ENCODE results near the gene CAMSAP2. TPM values are rescaled to one million over a fixed set of nuclear protein-coding genes. Genes with fewer than 3 reads are reported as not detected.
A peak's percentile ranks its signal among the peaks of the same experiment; 100 is the strongest.

CAMSAP2 gene
- total RNA-seq, 1 donor from 2014 or later = 47.9 TPM

DNA sequence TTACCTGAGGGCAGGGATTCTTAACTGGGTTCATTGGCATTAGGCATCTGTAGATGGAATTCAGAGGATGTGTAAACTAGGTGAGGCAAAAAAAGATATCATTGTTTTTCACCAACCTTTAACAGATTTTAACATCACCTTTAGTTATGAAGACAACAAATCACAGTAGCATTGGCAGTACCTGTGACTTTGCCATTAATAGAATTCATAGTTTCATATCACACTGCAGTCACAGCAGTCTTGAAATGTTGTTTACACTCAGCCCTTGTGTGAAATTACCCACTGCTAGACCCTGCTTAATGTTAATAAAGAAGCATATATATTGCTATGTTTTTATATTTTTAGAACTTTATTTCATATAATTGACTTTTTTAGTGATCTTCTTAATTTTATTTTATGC is 154.3 kb downstream of the CAMSAP2 start:
- Mint-ChIP-seq H3K27me3 (ENCODE audit: low read depth) (no peaks in the 10 kb centered on the region), H3K4me1 (peaks cover 65% of the 10 kb centered on the region), H3K9me3 (no peaks in the 10 kb centered on the region), H3K36me3 (no peaks in the 10 kb centered on the region), H3K27ac (peak overlapping the region; percentile 95), H3K4me3 (peak overlapping the region; percentile 94)
- DNase-seq (ENCODE audit: low spot score in 2 of 2, unreplicated experiment in 2 of 2) = no peak
- no peak for TF ChIP-seq CTCF (IDR thresholded peaks at IDR 0.05; ENCODE audit: unreplicated experiment)

- Mint-ChIP-seq H3K9me3 (no peaks in the 10 kb centered on the region), H3K36me3 (no peaks in the 10 kb centered on the region), H3K27me3 (ENCODE audit: low read depth) (no peaks in the 10 kb centered on the region), H3K4me3 (peak overlapping the region; percentile 94), H3K27ac (peak overlapping the region; percentile 95), H3K4me1 (peaks cover 69% of the 10 kb centered on the region)
- TF ChIP-seq CTCF (IDR thresholded peaks at IDR 0.05; ENCODE audit: unreplicated experiment) = no peak
- DNase-seq (ENCODE audit: low spot score in 2 of 2, unreplicated experiment in 2 of 2) = no peak
Measured at GRCh38 chr1:200893411-200893901, 154.8 kb downstream of the CAMSAP2 start.

- no peak for TF ChIP-seq CTCF (IDR thresholded peaks at IDR 0.05; ENCODE audit: unreplicated experiment)
- H3K4me3 Mint-ChIP-seq = peak within 1 kb of the TSS; percentile 94
- peaks cover 3% of the 10 kb centered on the region for H3K36me3 Mint-ChIP-seq
- peak within 1 kb of the TSS; percentile 95 for H3K27ac Mint-ChIP-seq
- H3K4me1 Mint-ChIP-seq = peaks cover 71% of the 10 kb centered on the region
- no peak for DNase-seq (ENCODE audit: low spot score in 2 of 2, unreplicated experiment in 2 of 2)
- H3K27me3 Mint-ChIP-seq (ENCODE audit: low read depth) = no peaks in the 10 kb centered on the region
- no peaks in the 10 kb centered on the region for H3K9me3 Mint-ChIP-seq
Measured at GRCh38 chr1:200894712-200895442, 156.2 kb downstream of the CAMSAP2 start, which contains the start of gene INAVA. INAVA (plus strand) TSS chr1:200894900; CDS start chr1:200898401, 3,501 bp downstream.

DNA sequence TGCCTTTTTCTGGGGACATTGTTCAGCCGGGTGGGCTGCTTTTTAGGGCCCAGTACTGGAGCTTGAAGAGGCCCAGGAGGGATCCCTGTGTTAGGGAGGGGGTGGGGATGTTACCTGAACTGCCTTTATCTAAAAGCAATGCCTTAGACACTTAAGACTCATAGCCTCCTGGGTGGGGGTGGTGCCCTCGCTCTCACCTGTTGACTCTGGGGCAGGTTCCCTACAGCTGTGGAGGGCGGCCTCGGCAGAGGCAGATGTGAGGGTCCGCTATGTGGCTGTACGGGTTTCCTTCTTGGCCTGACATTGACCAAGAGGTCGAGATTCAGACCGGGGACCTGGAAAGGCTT is 156.7 kb downstream of the CAMSAP2 start:
- Mint-ChIP-seq H3K27ac (peak overlapping the region; percentile 95), H3K9me3 (no peaks in the 10 kb centered on the region), H3K27me3 (ENCODE audit: low read depth) (no peaks in the 10 kb centered on the region), H3K4me3 (peak overlapping the region; percentile 94), H3K36me3 (peaks cover 3% of the 10 kb centered on the region), H3K4me1 (peaks cover 71% of the 10 kb centered on the region)
- no peak for DNase-seq (ENCODE audit: low spot score in 2 of 2, unreplicated experiment in 2 of 2)
- no peak for TF ChIP-seq CTCF (IDR thresholded peaks at IDR 0.05; ENCODE audit: unreplicated experiment)

DNA sequence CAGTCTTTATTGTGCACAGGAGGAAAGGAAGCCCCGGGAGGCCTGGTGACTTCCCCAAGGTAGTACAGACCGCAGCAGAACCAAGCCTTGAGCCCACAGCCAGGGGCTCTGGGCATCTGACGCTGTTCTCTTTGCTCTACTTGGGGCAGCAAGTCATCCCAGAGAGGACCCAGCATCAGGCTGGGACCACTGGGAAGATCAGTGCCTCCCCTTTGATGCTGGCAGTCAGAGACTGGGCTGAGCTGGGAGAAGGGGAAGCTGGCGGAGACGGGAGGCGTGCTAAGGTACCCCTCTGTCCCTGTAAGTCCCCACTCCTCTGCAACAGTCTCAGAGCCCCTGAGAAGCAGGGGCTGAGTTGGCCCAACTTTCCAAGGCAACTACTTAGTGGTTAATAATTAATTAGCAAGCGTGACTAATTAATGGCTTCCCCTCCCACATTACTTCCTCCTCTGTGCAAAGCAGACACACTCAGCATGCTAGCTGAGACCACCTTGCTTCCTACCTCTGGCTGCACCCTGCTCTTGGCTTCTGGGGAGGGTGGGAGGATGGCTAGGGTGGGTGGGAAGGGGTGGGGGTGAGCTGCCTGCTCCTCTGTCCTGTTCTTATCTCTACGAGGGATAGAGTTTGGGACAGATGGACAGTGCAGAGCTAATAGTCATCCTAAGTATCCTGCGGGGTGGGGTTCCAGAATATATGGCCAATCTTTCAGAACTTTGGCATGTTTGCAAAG is 157.3 kb downstream of the CAMSAP2 start:
- DNase-seq (ENCODE audit: low spot score in 2 of 2, unreplicated experiment in 2 of 2) = no peak
- Mint-ChIP-seq H3K9me3 (no peaks in the 10 kb centered on the region), H3K36me3 (peaks cover 3% of the 10 kb centered on the region), H3K27ac (peak overlapping the region; percentile 99), H3K4me1 (peaks cover 67% of the 10 kb centered on the region), H3K4me3 (peak overlapping the region; percentile 94), H3K27me3 (ENCODE audit: low read depth) (no peaks in the 10 kb centered on the region)
- TF ChIP-seq CTCF (IDR thresholded peaks at IDR 0.05; ENCODE audit: unreplicated experiment) = no peak
